ENCODE measurements around the gene PHOX2B. TPM values are rescaled to one million over a fixed set of nuclear protein-coding genes. Genes with fewer than 3 reads are reported as not detected.
"Not testable (repeated sequence)": the region's sequence is repeated elsewhere in the genome, so short reads cannot be mapped to it uniquely, and the experiment has no call there.

PHOX2B gene
- total and polyA plus RNA-seq, 3 donors from 2014 or later: 0.16 to 0.20 TPM; not detected in 1

DNA sequence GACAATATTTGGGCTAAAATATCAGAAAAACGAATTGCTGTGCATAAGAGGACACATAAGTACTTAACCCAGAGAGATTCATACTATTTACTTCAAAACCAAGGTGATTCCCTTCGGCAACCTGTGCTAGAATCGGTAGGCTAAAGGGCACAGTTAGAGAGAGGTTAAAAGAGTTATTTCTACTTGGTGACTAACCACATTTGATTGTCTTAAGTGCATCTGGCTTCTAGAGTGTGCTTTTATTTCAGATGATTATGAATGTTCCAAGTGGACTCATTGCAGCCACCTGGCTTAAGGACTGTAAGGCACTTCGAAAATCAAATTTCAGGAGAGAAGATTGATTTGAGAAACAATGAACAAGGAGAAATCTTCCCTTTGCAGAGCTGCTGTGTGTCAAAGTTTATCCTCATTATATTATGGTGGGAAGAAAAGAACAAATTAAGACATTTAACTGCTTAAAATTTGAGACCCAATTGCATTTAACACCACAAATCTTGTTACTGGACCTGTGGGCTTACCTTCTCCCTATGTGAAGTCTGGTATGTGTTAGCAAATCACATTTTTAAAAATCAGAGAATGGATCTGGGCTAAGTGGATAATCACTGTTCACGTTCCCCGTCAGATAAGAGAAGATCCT is 34.0 kb downstream of the PHOX2B start:
- TF ChIP-seq POLR2A (IDR thresholded peaks at IDR 0.05): no peak
- TF ChIP-seq, protein P1, sequence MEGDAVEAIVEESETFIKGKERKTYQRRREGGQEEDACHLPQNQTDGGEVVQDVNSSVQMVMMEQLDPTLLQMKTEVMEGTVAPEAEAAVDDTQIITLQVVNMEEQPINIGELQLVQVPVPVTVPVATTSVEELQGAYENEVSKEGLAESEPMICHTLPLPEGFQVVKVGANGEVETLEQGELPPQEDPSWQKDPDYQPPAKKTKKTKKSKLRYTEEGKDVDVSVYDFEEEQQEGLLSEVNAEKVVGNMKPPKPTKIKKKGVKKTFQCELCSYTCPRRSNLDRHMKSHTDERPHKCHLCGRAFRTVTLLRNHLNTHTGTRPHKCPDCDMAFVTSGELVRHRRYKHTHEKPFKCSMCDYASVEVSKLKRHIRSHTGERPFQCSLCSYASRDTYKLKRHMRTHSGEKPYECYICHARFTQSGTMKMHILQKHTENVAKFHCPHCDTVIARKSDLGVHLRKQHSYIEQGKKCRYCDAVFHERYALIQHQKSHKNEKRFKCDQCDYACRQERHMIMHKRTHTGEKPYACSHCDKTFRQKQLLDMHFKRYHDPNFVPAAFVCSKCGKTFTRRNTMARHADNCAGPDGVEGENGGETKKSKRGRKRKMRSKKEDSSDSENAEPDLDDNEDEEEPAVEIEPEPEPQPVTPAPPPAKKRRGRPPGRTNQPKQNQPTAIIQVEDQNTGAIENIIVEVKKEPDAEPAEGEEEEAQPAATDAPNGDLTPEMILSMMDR (IDR thresholded peaks at IDR 0.05): no peak
- 85 to 87% methylated on average over 6 of the region's 6 CpGs for WGBS, 2 donors
- Histone ChIP-seq H3K27me3 (no peaks in the 10 kb centered on the region), H3K27ac (no peak overlapping the region), H3K4me1 (no peaks in the 10 kb centered on the region), H3K9me3 (no peaks in the 10 kb centered on the region), H3K36me3 (ENCODE audit: low read depth, missing control alignments) (no peaks in the 10 kb centered on the region), H3K4me3 (no peak overlapping the region)
- DNase-seq: no peak
- intact Hi-C loops (cut with DNase I; ENCODE audit: low total_unique reads): no loop called here

DNA sequence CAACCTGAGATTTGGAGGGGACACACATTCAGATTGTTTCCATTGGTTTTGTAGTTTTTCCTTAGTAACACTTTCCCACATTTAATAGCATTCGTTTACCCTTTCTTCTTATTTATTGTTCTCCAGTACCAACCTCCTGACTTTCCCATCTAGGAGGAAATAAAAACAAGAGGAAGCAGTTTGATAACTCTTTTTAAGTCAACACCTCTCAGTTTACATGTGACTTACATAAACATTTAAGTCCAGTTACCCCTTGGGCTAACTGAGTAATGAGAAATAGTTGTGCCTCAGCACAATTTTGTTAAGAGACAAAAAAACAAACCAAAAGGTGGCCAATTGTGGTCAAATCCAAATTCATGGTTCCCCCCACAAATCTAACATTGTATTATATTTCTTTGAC is 34.8 kb downstream of the PHOX2B start:
- WGBS, 2 donors: 76 to 91% methylated on average over 1 of the region's 1 CpG
- no peaks in the 10 kb centered on the region for H3K4me1 ChIP-seq
- H3K4me3 ChIP-seq: no peak overlapping the region
- intact Hi-C loops (cut with DNase I; ENCODE audit: low total_unique reads): no loop called here
- no peak for DNase-seq
- TF ChIP-seq, protein P1 (IDR thresholded peaks at IDR 0.05): no peak
- no peak for TF ChIP-seq POLR2A (IDR thresholded peaks at IDR 0.05)
- no peaks in the 10 kb centered on the region for H3K27me3 ChIP-seq
- no peak overlapping the region for H3K27ac ChIP-seq
- no peaks in the 10 kb centered on the region for H3K9me3 ChIP-seq
- H3K36me3 ChIP-seq (ENCODE audit: low read depth, missing control alignments): no peaks in the 10 kb centered on the region

DNA sequence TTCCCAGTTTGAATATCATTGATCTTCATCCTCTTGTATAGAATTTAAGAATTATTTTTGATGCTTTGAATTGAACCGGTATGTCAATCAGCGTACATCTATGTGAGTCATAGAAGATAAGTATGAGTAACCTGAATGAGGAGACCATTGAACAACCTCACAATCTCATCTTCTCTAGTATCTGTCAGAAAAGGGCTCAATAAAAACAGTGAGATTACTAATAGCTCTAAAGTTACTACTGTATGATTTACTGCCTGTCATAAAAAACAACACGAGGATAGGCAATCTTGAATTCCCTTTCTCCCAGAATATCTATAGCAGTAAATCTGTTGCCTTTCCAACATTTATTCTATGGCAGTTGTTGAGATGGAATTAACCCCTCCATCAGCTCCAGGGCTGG is 36.1 kb downstream of the PHOX2B start:
- 69 to 70% methylated on average over 3 of the region's 3 CpGs for WGBS, 2 donors
- Histone ChIP-seq H3K9me3 (no peaks in the 10 kb centered on the region), H3K4me3 (no peak overlapping the region), H3K4me1 (no peaks in the 10 kb centered on the region), H3K27ac (no peak overlapping the region), H3K27me3 (no peaks in the 10 kb centered on the region), H3K36me3 (ENCODE audit: low read depth, missing control alignments) (no peaks in the 10 kb centered on the region)
- TF ChIP-seq POLR2A (IDR thresholded peaks at IDR 0.05): no peak
- TF ChIP-seq, protein P1 (IDR thresholded peaks at IDR 0.05): no peak
- intact Hi-C loops (cut with DNase I; ENCODE audit: low total_unique reads): no loop called here
- DNase-seq: no peak

DNA sequence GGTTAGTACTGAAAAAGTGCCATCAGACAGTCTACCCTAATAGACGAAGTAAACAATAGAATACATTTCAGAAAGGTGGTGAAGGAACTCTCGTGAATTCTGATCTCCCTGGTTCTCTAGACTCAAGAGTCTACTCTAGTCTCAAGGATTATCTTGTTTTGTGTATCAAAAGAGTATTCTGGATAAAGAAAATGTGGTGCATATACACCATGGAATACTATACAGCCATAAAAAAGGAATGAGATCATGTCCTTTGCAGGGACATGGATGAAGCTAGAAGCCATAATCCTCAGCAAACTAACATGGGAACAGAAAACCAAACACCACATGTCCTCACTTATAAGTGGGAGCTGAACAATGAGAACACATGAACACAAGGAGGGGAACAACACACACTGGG is 36.9 kb downstream of the PHOX2B start:
- 84 to 99% methylated on average over 2 of the region's 2 CpGs for WGBS, 2 donors
- H3K36me3 ChIP-seq (ENCODE audit: low read depth, missing control alignments); H3K4me1 ChIP-seq; H3K9me3 ChIP-seq; DNase-seq; H3K27ac ChIP-seq; intact Hi-C loops (cut with DNase I; ENCODE audit: low total_unique reads); H3K4me3 ChIP-seq; H3K27me3 ChIP-seq: not testable (repeated sequence)

DNA sequence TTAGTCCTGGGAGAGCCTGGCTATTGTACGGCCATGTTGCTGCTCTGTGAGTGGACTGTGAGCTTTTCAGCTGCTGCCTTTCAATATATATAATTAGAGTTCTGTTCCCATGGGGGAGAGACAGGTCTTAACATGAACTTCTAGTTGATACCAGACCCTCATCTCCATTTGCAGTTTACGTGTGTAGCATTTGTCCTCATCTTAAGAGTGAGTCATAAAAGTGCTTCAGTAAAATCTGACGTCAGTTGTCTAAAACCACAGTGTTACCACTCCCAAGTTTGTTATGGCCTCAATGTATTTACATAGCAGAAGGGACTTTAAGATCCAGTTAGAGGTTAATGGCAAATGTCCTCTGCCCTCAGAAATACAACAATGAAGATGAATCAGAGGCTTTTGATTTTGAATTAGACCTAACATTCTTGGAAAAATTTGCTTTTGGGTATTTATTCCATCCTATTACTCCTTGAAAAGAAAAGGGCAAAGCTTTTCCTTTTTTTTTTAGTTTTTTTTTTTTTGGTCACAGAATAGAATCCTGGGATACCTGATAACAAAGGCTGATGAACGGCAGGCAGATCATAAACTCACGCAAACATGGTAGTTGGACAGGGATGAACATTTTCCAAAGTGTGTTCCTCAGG is 38.6 kb downstream of the PHOX2B start:
- intact Hi-C loops (cut with DNase I; ENCODE audit: low total_unique reads): no loop called here
- Histone ChIP-seq H3K27me3 (no peaks in the 10 kb centered on the region), H3K36me3 (ENCODE audit: low read depth, missing control alignments) (no peaks in the 10 kb centered on the region), H3K4me3 (no peak overlapping the region), H3K4me1 (no peaks in the 10 kb centered on the region), H3K27ac (no peak overlapping the region), H3K9me3 (no peaks in the 10 kb centered on the region)
- TF ChIP-seq, protein P1 (IDR thresholded peaks at IDR 0.05): no peak
- no peak for TF ChIP-seq POLR2A (IDR thresholded peaks at IDR 0.05)
- WGBS, 2 donors: 72 to 73% methylated on average over 5 of the region's 5 CpGs
- no peak for DNase-seq
